HG02938 (cell line): ENCODE data around the gene HRC.
"Not testable (repeated sequence)": the region's sequence is repeated elsewhere in the genome, so short reads cannot be mapped to it uniquely, and the experiment has no call there.

Experiments
- ATAC-seq: cut with Tn5 transposase; IDR thresholded peaks from one replicate; pipeline ENCODE4 v1.9.1; 2021; ENCODE audit warnings: mild to moderate bottlenecking, moderate library complexity; ENCODE audit not compliant: unreplicated experiment

HRC gene

DNA sequence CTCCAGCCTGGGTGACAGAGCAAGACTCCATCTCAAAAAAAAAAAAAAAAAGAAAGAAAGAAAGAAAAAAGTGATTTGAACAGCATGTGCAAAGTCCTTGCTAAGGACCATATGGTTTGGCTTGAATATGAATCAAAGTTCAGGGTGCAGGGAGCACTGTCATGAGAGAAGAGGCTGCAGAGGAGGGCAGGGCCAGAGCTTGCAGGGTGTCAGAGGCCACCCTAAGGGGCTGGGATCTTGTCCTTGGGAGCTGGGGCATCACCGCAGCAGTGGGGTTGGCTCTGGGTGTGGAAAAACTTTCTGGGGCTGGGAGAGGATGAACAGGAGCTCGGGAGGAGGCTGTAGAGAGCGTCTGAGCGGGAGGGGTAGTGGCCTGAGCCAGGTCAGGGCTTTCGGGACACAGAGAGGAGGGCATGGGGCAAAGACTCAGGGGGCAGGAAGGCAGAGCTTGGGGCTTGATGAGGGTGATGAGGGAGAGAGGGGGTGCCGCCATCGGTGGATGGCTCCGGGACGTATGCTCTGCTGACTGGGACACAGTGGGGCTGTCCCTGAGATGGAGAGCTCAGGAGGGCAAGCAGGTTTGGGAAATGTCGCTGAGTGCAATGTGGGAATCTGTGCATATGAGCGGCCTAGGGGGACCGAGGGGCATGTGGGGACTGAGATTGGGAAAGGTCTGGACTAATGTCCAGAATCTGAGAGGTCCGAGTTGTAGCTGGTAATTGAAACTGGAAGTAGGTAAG, 5.4 kb upstream of the HRC start:
- ATAC-seq: no peak

DNA sequence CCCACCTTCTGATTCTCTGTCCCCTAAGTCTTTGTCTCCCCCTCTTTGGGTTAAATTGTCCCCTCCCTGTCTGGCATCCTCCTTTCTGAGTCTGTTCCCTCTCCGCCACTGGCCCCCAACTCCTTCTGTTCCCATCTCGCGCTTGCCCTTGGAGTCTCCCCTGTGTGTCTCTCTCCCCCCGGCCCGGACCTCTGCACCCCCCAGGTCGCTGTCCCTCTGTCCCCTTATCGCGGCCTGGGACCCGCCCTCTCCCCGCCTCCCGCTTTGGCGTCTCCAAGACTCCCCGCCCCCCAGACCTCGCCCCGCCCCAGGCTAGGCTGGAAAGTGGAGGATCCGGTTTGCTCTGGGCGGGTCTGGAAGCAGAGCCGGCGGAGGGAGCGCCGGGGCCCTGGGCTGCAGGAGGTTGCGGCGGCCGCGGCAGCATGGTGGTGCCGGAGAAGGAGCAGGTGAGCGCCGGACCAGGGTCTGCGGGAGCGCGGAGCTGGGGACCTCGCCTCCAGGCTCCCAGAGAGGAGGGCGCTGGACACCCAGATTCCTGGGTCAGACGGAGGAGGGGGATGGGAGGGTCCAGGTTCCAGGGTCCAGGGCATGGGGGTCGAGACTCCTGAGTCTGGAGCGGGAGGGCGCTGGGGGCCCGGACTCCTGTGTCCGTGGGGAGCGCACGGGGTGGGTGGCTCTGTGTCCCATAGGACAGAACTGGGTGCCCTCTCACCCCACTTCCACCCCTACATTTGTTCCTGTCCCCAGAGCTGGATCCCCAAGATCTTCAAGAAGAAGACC, 2.4 kb upstream of the HRC start, which contains the start of gene TRPM4:
Gene TRPM4 (plus strand): TSS at position 348 of the 780 bp plus-strand sequence. CDS start 75 bp downstream, at position 423.
- ATAC-seq: no peak

DNA sequence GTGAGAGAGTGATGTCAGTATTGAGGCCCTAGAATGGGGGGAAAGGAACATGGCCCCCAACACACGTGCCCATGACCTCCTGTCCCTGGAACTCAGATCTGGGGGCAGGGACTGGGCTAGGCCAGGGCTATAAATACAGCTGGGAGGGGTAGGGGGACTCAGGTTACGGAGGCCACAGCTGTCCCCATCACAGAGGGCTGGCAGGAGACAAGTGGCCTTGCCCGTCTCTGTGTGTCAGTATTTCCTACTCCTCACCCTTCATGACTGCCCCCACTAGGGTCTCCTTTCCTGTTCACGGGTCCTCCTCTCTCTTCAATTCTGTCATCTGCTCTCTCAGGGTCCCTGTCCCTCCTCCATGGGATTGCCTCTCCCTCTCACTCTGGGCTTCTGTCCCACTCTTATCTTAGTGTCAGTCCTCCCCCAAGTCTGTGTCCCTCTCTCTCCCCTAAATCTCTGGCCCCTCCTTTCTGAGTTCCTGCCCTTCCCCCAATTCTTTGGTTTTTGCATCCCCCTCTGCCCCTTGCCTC, 687 bp upstream of the HRC start:
- no peak for ATAC-seq

DNA sequence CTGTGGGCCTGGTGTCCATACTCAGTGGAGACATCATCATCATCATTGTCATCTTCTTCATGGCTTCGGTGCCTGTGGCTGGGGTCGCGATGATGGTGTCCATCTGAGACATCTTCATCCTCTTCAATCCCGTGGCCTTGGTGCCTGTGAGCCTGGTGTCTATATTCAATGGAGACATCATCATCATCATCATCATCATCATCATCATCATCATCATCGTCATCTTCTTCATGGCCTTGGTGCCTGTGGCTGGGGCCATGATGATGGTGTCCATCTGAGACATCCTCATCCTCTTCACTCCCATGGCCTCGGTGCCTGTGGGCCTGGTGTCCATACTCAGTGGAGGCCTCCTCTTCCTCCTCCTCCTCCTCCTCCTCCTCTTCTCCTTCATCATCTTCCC, 917 bp downstream of the HRC start:
- no peak for ATAC-seq

DNA sequence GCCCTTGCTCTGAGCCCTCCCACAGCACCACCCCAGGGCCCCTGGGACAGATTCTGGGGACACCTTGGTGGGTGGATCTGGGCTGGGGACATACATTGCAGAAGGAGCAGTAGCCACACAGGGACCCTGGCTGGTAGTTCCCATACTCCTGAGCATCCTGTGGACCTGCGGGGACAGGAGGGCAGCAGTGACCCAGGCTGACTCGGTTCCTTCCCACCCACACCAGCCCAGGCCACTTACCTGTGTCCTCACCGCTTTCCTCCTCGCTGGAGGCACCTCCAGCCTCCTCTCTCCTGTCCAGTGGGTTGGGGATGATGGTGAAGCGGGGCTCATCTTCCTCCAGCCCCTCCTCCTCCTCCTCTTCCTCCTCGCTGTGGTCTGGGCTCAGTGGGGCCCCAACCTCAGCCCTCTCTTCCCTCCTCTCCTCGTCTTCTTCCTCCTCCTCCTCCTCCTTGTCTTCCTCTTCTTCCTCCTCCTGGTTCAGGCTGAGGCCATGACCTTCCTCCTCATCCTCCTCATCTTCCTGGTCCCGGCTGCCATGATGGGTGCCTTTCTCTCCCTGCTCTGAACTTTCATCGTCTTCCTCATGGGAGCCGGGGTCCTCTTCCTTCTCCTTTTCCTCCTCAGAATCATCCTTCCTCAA, 1.9 kb downstream of the HRC start:
- no peak for ATAC-seq

GRCh38 chr19:49152119-49152550, 3.1 kb downstream of the HRC start:
- ATAC-seq: no peak

DNA sequence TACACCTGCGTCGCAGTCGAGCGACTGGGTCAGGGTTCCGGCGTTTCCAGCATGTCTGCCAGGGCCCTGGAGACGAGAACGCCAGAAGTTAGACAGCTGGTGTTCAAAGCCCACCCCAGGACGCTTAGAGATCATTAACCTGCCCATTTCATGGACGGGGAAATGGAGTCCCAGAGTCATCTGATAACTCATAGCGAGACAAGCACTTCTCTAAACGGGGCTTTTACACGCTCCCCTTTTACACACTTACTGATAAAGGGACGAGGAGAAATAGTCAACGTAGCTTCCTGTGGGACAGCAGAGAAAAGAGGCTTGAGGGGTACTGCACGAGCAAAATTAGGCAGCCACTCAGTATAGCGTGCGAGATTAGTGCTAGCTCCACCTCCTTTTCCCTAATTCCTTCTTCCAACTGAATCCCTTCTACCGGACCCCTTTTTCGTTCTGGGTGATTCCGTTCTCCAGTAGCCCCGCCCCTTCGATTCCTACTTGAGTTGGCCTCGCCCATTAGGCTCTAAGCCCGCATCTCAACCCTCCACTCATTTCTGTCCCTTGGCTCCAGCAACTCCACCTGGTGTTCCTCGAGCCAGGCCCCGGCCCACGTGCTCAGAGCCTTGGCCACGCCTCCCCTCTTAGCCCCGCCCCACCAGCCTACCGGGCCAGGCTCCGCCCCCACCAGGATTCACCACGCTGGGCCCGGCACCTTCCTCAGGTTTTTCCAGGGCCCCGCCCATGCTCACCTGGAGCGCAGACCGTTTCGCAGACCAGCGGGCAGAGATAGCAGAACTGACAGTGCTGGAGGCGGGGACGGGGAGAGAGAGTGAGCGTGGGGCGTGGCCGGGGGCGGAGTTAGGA, 3.7 kb downstream of the HRC start:
- ATAC-seq: no peak

- no peak for ATAC-seq
Observed at GRCh38 chr19:49150944-49151243, 4.3 kb downstream of the HRC start.

GRCh38 chr19:49150106-49150943, 4.9 kb downstream of the HRC start:
- ATAC-seq: no peak

DNA sequence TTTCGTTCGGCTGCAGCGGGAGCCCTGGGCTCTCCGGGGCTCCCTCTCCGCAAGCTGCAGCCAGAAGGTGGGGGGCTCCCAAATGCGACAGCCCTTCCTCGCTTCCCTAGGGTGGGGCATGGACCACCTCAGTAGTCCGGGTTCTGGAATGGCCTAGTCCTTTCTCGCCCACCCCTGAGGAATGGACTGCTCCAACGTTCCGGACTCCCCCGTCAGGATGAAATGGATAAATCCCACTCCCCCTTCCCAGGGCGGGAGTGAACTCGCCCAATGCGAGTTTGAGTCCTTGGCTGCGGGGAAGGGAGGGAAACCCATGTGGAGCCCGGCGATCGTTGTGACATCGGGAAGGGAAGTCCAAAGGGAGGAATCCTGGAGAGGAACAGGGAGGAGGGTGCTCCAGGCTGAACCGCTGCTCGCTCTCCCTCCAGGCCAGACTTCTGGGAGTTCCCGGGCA, 5.5 kb downstream of the HRC start:
- no peak for ATAC-seq

DNA sequence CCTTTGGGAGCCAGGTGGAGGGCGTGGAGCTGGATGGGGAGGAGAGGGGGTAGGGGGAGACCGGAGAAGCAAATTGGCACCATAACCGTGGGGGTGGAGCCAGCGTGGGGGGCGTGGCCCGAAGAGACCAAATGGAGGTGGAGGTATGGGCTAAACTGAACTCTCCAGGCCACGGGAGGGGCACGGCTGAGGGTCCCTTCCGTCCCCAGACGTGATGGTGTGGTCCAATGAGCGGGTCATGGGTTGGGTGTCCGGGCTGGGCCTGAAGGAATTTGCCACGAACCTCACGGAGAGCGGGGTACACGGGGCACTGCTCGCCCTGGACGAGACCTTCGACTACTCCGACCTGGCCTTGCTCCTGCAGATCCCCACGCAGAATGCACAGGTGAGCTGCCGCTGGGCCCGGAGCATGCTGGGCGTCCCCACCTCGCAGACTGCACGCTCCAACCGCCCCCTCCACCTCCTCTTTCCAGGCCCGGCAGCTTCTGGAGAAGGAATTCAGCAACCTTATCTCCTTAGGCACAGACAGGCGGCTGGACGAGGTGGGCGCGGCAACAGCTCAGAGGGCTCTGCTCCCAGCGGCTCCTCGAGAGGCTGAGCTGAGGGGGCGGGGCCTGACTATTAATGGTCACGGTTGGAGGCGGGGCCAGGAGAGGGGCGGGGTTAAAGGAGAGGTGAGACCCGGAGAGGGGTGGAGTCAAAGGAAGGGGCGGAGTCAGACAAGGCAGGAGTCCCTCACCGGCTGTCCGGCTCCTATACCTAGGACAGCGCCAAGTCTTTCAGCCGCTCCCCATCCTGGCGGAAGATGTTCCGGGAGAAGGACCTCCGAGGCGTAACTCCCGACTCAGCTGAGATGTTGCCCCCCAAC, 6.2 kb downstream of the HRC start:
- no peak for ATAC-seq

DNA sequence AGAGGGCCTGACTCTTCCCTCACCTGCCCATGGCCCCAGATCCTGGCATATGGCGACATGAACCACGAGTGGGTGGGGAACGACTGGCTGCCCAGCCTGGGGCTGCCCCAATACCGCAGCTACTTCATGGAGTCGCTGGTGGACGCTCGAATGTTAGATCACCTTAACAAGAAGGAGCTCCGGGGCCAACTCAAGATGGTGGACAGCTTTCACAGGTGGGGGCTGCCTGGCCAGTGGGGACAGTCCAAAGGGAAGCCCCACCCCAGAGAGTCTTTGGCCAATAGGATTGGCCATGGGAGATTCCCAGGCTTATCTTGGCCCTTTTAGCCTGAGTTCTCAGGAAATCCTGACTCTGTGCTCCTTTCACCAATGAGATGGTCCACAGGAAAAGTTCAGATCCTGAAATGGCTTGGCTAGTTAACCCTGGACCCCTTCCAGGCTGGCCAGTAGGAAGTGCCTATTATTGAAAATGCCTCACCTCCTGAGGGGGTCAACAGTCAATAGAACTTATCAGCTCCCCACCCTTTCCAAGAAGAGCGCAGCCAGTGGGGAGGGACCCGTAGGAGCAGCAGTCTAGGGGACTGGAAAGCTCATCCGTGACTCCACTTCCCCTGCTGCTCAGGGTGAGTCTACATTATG, 7.0 kb downstream of the HRC start:
- ATAC-seq: no peak

- ATAC-seq: not testable (repeated sequence)
Observed at GRCh38 chr19:49146408-49146770, 8.8 kb downstream of the HRC start.

DNA sequence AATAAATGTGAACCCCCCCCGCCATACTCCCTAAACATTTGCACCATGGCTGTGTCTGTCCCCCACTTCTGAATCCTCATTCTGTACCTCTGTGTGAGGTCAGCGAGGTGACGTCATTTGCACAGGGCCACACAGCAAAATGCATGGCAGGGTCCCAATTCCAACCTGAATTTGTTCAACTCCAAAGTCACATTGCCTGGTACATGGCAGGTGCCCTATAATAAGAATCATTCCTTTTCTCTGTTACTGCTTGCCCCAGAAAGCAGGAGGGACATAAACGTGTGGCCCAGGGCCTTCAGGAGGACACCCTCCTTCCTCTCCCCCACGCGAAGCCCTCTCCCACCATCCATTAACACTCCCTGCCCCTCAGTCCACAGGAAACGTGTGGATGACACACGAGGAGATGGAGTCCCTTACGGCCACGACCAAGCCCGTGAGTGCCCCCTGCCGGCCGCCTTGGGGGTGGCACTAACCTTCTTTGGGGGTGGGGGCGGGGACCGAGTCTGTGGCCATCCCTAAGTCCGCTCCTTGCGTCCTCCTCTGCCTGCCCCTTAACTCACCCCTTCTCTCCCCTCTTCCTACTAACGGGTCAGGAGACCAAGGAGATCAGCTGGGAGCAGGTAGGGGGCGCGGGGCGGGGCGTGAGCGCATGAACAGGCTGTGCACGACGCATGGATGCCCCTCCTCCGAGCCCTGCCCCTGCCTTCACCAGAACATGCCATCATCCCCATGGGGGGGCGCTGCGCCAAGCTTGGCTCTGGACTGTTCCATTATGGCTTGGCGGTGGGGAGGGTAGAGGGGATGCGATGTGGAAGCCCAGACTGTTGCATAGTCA, 9.4 kb downstream of the HRC start:
- no peak for ATAC-seq

DNA sequence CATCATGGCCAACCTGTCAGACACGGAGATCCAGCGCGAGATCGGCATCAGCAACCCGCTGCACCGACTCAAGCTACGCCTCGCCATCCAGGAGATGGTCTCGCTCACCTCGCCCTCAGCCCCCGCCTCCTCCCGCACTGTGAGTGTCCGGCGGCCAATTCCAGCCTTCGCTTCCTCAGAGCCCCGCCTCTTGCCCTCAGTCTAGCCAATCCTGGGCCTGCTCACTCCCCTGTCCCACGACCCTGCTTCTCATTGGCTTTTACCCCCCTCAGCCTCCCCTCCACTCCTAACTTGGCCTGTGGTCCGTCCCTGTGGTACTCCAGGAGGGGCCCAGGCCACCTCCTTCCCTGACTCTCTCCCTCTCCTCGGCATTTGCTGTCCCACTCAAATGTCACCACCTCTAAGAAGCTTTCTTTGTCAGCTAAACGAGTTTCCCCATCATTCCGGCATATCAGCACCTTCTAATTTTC, 12.3 kb downstream of the HRC start:
- ATAC-seq: no peak

DNA sequence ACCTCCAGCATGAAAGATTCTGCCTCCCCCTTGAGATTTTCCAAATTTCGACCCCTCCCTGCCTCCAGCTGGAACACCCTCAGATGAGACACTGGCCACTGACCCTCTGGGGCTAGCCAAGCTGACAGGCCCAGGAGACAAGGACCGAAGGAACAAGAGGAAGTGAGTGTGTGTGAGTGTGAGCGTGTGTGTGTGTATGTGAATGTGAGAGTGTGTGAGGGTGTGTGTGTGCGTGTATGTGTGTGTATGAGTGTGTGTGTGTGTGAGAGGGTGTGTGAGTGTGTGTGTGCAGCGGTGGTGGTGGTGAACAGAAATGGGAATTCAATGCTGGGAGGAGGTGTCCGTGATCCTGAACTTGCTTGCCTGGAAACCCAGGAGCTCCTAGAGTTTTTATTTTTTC, 13.8 kb downstream of the HRC start:
- no peak for ATAC-seq

- no peak for ATAC-seq
Observed at GRCh38 chr19:49140951-49141350, 14.2 kb downstream of the HRC start.
